ENCODE data around the gene ASXL1. TPM values are rescaled to one million over a fixed set of nuclear protein-coding genes. Genes with fewer than 3 reads are reported as not detected.

ASXL1 gene
- polyA plus RNA-seq, 2 of the 4 experiments (the other 2 are of a cell fraction) = 35.7 to 36.0 TPM

DNA sequence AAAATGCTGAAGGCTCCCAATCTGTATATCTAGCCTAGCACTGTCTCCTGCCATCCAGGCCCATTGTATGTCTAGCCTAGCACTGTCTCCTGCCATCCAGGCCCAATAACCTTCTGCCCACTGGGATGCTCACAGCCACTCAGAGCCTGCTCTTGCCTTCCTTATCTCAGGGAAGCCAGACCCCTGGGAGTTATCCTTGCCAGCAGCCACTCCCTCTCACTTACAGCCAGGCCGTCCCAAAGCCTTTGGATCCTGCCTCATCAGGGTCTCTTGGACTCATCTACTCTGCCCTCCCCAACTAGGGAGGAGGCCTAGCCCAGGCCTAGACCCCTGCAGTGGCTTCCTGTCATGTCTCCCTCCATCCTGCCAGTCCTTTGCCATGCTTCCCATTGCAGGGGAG, 43.4 kb upstream of the ASXL1 start:
- ATAC-seq (no peak), FAIRE-seq (no peak), DNase-seq (ENCODE audit: low read depth in 1 of 2, low spot score in 1 of 2) (no peak)
- no peak overlapping the region for H3K4me3 ChIP-seq
- CTCF ChIA-PET = no interaction called here
- POLR2A ChIA-PET = no interaction called here
- WGBS (ENCODE audit: missing lambda C conversion rate) = 100% methylated on average over 1 of the region's 1 CpG
- TF ChIP-seq CBX8 (IDR thresholded peaks at IDR 0.05) (no peak), JUNB (IDR thresholded peaks at IDR 0.05) (no peak)
- H3K4me2 ChIP-seq = no peak overlapping the region
- no peaks in the 10 kb centered on the region for H3K9me3 ChIP-seq
- H3K27ac ChIP-seq = no peak overlapping the region
- 0 out of 3 replicates have a peak, but pooled peaks cover 4% of the 10 kb centered on the region for H3K4me1 ChIP-seq

DNA sequence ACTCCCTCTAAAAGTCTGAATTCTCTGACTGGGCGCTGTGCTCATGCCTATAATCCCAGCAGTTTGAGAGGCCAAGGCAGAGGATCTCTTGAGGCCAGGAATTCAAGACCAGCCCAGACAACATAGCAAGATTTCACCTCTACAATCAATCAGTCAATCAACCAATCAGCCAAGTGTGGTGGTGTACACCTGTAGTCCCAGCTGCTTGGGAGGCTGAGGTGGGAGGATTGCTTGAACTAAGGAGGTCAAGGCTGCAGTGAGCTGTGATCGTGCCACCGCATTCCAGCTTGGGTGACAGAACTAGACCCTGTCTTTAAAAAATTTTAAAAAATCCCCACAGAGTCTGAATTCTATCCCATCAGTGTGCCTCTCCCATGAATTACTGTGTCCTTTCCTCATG, 42.7 kb upstream of the ASXL1 start:
- H3K27ac ChIP-seq = no peak overlapping the region
- POLR2A ChIA-PET = no interaction called here
- no peak for TF ChIP-seq KDM1A (IDR thresholded peaks at IDR 0.05; ENCODE audit: low read depth)
- TF ChIP-seq CEBPB (IDR thresholded peaks at IDR 0.05) = no peak
- TF ChIP-seq NFE2L2 (conservative IDR thresholded peaks at IDR 0.05; ENCODE audit: low read length) = no peak
- TF ChIP-seq, protein P1, sequence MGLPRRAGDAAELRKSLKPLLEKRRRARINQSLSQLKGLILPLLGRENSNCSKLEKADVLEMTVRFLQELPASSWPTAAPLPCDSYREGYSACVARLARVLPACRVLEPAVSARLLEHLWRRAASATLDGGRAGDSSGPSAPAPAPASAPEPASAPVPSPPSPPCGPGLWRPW (IDR thresholded peaks at IDR 0.05) = no peak
- TF ChIP-seq NPAS2 (CRISPR knock-in tag; IDR thresholded peaks at IDR 0.05; ENCODE audit: borderline replicate concordance) = no peak
- TF ChIP-seq RCOR1 (IDR thresholded peaks at IDR 0.05; ENCODE audit: low read depth, low read length) = no peak
- no peak for TF ChIP-seq ZSCAN20 (CRISPR knock-in tag; IDR thresholded peaks at IDR 0.05)
- TF ChIP-seq KDM5A (IDR thresholded peaks at IDR 0.05) = no peak
- TF ChIP-seq, protein P2, sequence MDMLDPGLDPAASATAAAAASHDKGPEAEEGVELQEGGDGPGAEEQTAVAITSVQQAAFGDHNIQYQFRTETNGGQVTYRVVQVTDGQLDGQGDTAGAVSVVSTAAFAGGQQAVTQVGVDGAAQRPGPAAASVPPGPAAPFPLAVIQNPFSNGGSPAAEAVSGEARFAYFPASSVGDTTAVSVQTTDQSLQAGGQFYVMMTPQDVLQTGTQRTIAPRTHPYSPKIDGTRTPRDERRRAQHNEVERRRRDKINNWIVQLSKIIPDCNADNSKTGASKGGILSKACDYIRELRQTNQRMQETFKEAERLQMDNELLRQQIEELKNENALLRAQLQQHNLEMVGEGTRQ (IDR thresholded peaks at IDR 0.05) = no peak
- TF ChIP-seq, protein P3, sequence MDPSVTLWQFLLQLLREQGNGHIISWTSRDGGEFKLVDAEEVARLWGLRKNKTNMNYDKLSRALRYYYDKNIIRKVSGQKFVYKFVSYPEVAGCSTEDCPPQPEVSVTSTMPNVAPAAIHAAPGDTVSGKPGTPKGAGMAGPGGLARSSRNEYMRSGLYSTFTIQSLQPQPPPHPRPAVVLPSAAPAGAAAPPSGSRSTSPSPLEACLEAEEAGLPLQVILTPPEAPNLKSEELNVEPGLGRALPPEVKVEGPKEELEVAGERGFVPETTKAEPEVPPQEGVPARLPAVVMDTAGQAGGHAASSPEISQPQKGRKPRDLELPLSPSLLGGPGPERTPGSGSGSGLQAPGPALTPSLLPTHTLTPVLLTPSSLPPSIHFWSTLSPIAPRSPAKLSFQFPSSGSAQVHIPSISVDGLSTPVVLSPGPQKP (IDR thresholded peaks at IDR 0.05; ENCODE audit: low read depth, low read length) = no peak
- TF ChIP-seq, protein P4, sequence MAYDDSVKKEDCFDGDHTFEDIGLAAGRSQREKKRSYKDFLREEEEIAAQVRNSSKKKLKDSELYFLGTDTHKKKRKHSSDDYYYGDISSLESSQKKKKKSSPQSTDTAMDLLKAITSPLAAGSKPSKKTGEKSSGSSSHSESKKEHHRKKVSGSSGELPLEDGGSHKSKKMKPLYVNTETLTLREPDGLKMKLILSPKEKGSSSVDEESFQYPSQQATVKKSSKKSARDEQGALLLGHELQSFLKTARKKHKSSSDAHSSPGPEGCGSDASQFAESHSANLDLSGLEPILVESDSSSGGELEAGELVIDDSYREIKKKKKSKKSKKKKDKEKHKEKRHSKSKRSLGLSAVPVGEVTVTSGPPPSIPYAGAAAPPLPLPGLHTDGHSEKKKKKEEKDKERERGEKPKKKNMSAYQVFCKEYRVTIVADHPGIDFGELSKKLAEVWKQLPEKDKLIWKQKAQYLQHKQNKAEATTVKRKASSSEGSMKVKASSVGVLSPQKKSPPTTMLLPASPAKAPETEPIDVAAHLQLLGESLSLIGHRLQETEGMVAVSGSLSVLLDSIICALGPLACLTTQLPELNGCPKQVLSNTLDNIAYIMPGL (CRISPR knock-in tag; IDR thresholded peaks at IDR 0.05; ENCODE audit: borderline replicate concordance) = no peak
- TF ChIP-seq CBX2 (IDR thresholded peaks at IDR 0.05; ENCODE audit: borderline replicate concordance, low read depth) = no peak
- TF ChIP-seq ZNF302 (CRISPR knock-in tag; IDR thresholded peaks at IDR 0.05) = no peak
- TF ChIP-seq, protein P5, sequence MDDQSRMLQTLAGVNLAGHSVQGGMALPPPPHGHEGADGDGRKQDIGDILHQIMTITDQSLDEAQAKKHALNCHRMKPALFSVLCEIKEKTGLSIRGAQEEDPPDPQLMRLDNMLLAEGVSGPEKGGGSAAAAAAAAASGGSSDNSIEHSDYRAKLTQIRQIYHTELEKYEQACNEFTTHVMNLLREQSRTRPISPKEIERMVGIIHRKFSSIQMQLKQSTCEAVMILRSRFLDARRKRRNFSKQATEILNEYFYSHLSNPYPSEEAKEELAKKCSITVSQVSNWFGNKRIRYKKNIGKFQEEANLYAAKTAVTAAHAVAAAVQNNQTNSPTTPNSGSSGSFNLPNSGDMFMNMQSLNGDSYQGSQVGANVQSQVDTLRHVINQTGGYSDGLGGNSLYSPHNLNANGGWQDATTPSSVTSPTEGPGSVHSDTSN (IDR thresholded peaks at IDR 0.05) = no peak
- no peak for TF ChIP-seq CHD2 (IDR thresholded peaks at IDR 0.05; ENCODE audit: low read length, partially characterized antibody)
- TF ChIP-seq, protein P6, sequence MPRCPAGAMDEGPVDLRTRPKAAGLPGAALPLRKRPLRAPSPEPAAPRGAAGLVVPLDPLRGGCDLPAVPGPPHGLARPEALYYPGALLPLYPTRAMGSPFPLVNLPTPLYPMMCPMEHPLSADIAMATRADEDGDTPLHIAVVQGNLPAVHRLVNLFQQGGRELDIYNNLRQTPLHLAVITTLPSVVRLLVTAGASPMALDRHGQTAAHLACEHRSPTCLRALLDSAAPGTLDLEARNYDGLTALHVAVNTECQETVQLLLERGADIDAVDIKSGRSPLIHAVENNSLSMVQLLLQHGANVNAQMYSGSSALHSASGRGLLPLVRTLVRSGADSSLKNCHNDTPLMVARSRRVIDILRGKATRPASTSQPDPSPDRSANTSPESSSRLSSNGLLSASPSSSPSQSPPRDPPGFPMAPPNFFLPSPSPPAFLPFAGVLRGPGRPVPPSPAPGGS (IDR thresholded peaks at IDR 0.05) = no peak
- TF ChIP-seq MYC (IDR thresholded peaks at IDR 0.05; ENCODE audit: borderline replicate concordance, low read length) = no peak
- no peak for TF ChIP-seq ZFP36 (IDR thresholded peaks at IDR 0.05; ENCODE audit: borderline replicate concordance, partially characterized antibody)

More for the DNA sequence above, 42.7 kb upstream of the ASXL1 start:
- no peak for DNase-seq (ENCODE audit: low read depth in 1 of 2, low spot score in 1 of 2)
- no peak for FAIRE-seq
- ATAC-seq = no peak
- H3K4me3 ChIP-seq = no peak overlapping the region
- CTCF ChIA-PET = interaction anchor here (0.6 to 0.7 kb wide), 2 partner anchors 29 to 42 kb away, joined by 3 read pairs; no protein-coding TSS in a partner anchor
- 0 out of 3 replicates have a peak, but pooled peaks cover 4% of the 10 kb centered on the region for H3K4me1 ChIP-seq
- no peaks in the 10 kb centered on the region for H3K9me3 ChIP-seq
- no peak overlapping the region for H3K4me2 ChIP-seq
- 98% methylated on average over 3 of the region's 3 CpGs for WGBS (ENCODE audit: missing lambda C conversion rate)
